ENCODE results near the gene OR4K5. TPM values are rescaled to one million over a fixed set of nuclear protein-coding genes. Genes with fewer than 3 reads are reported as not detected.
"Not testable (repeated sequence)": the region's sequence is repeated elsewhere in the genome, so short reads cannot be mapped to it uniquely, and the experiment has no call there.

OR4K5 gene
- total RNA-seq, 1 donor from 2014 or later: not detected

DNA sequence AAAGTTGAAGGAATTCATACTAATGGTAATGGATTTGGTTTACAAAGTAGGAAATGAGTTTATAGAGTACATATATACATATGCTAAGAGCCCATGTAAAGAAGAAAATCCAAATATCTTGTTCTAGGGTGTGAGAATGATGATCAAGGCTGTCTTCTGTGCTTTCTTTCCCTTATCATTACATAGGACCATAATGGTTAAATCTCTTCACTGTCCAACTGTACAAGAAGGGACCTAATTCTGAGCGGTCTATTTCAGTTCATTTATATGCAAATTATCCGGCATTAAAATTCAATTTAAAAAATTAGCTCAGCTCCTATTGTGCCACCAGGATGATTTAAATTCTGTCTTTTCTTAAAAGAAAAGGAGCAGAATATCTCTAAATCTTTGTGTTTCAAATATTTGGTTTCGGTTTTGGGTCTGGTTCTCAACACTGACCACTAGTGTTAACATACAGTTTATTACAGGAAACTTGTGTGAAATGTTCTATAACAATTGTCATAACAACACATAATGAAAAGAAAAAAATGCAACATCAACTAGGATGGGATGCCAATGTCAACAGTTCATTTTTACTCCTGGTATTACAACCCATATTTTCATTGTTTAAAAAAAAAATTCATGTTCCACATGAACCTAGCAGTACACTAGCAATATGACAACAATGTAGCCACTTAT lies 27.1 kb downstream of the OR4K5 start:
- Histone ChIP-seq H3K36me3 (no peaks in the 10 kb centered on the region), H3K4me3 (no peak overlapping the region), H3K9me3 (no peaks in the 10 kb centered on the region), H3K27me3 (no peaks in the 10 kb centered on the region), H3K27ac (no peak overlapping the region), H3K4me1 (no peaks in the 10 kb centered on the region)
- intact Hi-C loops (cut with DNase I): no loop called here
- no peak for TF ChIP-seq POLR2AphosphoS5 (IDR thresholded peaks at IDR 0.05; ENCODE audit: insufficient read depth in 1 of 2, low read depth in 1 of 2)
- TF ChIP-seq, protein P1, sequence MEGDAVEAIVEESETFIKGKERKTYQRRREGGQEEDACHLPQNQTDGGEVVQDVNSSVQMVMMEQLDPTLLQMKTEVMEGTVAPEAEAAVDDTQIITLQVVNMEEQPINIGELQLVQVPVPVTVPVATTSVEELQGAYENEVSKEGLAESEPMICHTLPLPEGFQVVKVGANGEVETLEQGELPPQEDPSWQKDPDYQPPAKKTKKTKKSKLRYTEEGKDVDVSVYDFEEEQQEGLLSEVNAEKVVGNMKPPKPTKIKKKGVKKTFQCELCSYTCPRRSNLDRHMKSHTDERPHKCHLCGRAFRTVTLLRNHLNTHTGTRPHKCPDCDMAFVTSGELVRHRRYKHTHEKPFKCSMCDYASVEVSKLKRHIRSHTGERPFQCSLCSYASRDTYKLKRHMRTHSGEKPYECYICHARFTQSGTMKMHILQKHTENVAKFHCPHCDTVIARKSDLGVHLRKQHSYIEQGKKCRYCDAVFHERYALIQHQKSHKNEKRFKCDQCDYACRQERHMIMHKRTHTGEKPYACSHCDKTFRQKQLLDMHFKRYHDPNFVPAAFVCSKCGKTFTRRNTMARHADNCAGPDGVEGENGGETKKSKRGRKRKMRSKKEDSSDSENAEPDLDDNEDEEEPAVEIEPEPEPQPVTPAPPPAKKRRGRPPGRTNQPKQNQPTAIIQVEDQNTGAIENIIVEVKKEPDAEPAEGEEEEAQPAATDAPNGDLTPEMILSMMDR (IDR thresholded peaks at IDR 0.05): no peak
- no peak for TF ChIP-seq POLR2A (IDR thresholded peaks at IDR 0.05)
- no peak for DNase-seq (ENCODE audit: extremely low spot score in 2 of 2)

- no peaks in the 10 kb centered on the region for H3K9me3 ChIP-seq
- TF ChIP-seq POLR2A (IDR thresholded peaks at IDR 0.05) (no peak), POLR2AphosphoS5 (IDR thresholded peaks at IDR 0.05; ENCODE audit: insufficient read depth in 1 of 2, low read depth in 1 of 2) (no peak)
- TF ChIP-seq, protein P1 (IDR thresholded peaks at IDR 0.05): no peak
- no peaks in the 10 kb centered on the region for H3K36me3 ChIP-seq
- no peaks in the 10 kb centered on the region for H3K4me1 ChIP-seq
- intact Hi-C loops (cut with DNase I): no loop called here
- no peak overlapping the region for H3K27ac ChIP-seq
- H3K4me3 ChIP-seq: no peak overlapping the region
- no peaks in the 10 kb centered on the region for H3K27me3 ChIP-seq
- no peak for DNase-seq (ENCODE audit: extremely low spot score in 2 of 2)
Observed at GRCh38 chr14:19949218-19949617, 28.8 kb downstream of the OR4K5 start.

DNA sequence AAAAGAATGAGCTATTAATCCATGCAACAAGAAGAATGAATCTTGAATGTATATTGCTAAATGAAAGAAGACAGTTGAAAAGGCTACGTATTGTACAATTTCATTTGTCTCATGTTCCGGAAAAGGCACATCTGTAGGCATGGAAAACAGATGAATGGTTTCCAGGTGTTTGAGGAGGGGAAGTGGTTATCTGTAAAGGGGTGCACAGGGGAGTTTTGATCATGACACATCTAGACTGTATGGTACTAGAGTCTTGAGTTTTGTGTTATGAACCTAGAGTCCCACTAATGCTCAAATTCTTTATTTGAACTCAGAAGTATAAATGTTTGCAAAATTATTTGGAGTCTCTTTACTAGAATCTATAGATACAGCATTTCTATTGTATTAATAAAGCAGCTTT lies 49.3 kb downstream of the OR4K5 start:
- H3K4me3 ChIP-seq; H3K4me1 ChIP-seq; intact Hi-C loops (cut with DNase I); DNase-seq (ENCODE audit: extremely low spot score in 2 of 2); H3K36me3 ChIP-seq; H3K27ac ChIP-seq; H3K27me3 ChIP-seq; H3K9me3 ChIP-seq: not testable (repeated sequence)

Other genes starting within 250 kb of the OR4K5 start
- gene OR11H2, start 206.7 kb upstream of the OR4K5 start, total RNA-seq: not detected
- gene OR4Q3, start 177.0 kb upstream of the OR4K5 start, total RNA-seq: not detected
- not detected for gene OR4M1, start 147.1 kb upstream of the OR4K5 start, total RNA-seq
- not detected for gene OR4N2, start 116.8 kb upstream of the OR4K5 start, total RNA-seq
- gene OR4K2, start 45.5 kb upstream of the OR4K5 start, total RNA-seq: not detected
- not detected for gene OR4K1, start 10.3 kb downstream of the OR4K5 start, total RNA-seq
- not detected for gene OR4K15, start 55.0 kb downstream of the OR4K5 start, total RNA-seq
- not detected for gene OR4Q2, start 81.6 kb downstream of the OR4K5 start, total RNA-seq
- gene OR4K14, start 98.7 kb downstream of the OR4K5 start, total RNA-seq: not detected
- gene OR4K13, start 115.4 kb downstream of the OR4K5 start, total RNA-seq: not detected
- not detected for gene OR4L1, start 139.4 kb downstream of the OR4K5 start, total RNA-seq
- not detected for gene OR4K17, start 190.1 kb downstream of the OR4K5 start, total RNA-seq
- gene OR4N5, start 218.2 kb downstream of the OR4K5 start, total RNA-seq: not detected